ENCODE results near the gene IGSF1. TPM values are rescaled to one million over a fixed set of nuclear protein-coding genes. Genes with fewer than 3 reads are reported as not detected.

The IGSF1 gene
- total RNA-seq, 1 experiment from 2014 or later, result not detected

DNA sequence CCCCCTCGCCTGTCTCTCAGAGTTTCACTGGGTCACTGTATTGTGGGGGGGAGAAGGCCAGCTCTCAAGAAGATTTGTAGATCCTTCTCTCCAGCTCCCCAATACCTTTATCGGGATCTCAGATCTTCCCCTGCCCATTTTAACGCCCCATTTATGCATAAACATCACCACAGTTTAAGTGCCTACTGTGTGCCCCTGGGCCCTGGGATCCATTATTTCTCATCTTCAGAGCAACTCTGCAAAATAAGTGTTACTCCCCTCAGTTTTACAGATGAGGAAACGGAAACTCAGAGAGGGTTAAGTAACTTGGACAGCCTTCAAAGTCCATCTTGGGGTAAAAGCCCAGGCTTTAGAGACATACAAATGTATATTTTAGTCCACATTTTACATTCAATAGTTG lies 421 bp upstream of the IGSF1 start:
- Histone ChIP-seq H3K36me3 (no peaks in the 10 kb centered on the region), H3K9me3 (replicated peaks) (no peaks in the 10 kb centered on the region), H3K4me1 (no peaks in the 10 kb centered on the region), H3K27me3 (no peaks in the 10 kb centered on the region), H3K4me3 (no peak overlapping the region), H3K27ac (no peak overlapping the region)
- DNase-seq, result no peak

DNA sequence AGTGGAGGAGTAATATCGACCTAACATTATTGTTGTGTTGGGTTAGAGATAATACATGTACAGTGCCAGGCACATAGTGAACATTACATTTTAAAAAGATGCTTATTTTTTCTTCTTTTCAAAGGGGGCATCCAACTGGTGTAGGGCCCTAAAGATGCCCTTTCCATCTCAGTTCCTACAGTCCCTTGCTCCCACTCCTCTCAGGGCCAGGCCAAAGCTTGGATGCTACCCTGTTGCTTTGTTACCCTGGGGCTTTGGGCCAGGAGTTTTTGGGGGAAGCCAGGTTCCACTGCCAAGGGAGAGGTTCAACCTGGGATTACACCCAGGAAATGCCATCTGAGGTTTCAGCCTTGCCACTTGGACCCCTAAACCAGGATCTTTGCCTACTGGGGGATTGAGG lies 918 bp downstream of the IGSF1 start:
- no peak for DNase-seq
- Histone ChIP-seq H3K27me3 (no peaks in the 10 kb centered on the region), H3K4me1 (no peaks in the 10 kb centered on the region), H3K27ac (no peak overlapping the region), H3K4me3 (no peak overlapping the region), H3K36me3 (no peaks in the 10 kb centered on the region), H3K9me3 (replicated peaks) (no peaks in the 10 kb centered on the region)

- H3K9me3 ChIP-seq (replicated peaks), result no peaks in the 10 kb centered on the region
- H3K27me3 ChIP-seq, result no peaks in the 10 kb centered on the region
- H3K4me1 ChIP-seq, result no peaks in the 10 kb centered on the region
- H3K4me3 ChIP-seq, result no peak overlapping the region
- no peaks in the 10 kb centered on the region for H3K36me3 ChIP-seq
- H3K27ac ChIP-seq, result no peak overlapping the region
- DNase-seq, result no peak
Observed at GRCh38 chrX:131287560-131288179, 1.4 kb downstream of the IGSF1 start.

DNA sequence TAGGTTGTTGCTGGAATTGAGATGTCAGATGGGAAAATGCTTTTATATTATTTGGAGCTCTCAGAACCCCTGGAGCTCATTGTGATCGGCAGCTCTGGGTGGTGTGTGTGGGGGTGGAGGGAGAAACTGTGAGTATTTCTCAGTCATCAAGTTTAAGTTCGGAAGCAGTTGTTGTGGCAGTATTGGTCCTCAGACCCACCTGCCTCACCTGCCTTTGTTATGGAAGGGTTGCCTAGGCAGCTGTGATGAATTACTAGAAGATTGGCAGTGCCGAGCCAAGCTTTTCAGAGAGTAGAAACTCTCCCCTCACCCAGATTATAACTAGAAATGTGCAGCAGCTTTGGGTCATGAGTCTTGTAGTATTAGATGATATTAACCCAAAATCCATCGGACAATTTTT lies 9.5 kb downstream of the IGSF1 start:
- Histone ChIP-seq H3K4me1 (no peaks in the 10 kb centered on the region), H3K9me3 (replicated peaks) (no peaks in the 10 kb centered on the region), H3K4me3 (no peak overlapping the region), H3K27me3 (no peaks in the 10 kb centered on the region), H3K36me3 (no peaks in the 10 kb centered on the region), H3K27ac (no peak overlapping the region)
- no peak for DNase-seq

DNA sequence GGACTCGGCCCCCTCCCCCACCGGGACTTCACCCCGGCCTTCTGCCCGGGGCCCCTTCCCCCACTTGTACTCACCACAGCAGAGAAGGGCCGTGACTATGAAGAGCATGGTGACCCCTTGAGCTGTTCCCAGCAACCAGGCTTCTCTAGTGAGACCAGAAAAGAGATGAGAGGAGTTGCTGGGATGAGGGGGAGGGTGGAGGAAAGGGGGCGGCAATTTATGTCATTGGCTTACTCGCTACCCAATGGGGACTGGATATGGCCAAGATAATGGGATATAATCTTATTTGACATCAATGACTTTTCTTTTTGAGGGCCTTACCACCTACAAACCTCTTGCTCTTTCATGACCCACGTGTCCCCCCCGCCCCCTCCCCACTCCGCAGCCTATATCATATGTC lies 9.9 kb downstream of the IGSF1 start:
- DNase-seq, result no peak
- Histone ChIP-seq H3K36me3 (no peaks in the 10 kb centered on the region), H3K4me3 (no peak overlapping the region), H3K27ac (no peak overlapping the region), H3K9me3 (replicated peaks) (no peaks in the 10 kb centered on the region), H3K27me3 (no peaks in the 10 kb centered on the region), H3K4me1 (no peaks in the 10 kb centered on the region)

GRCh38 chrX:131277543-131278136 lies 11.5 kb downstream of the IGSF1 start:
- Histone ChIP-seq H3K9me3 (replicated peaks) (no peaks in the 10 kb centered on the region), H3K27me3 (no peaks in the 10 kb centered on the region), H3K4me1 (no peaks in the 10 kb centered on the region), H3K4me3 (no peak overlapping the region), H3K36me3 (no peaks in the 10 kb centered on the region), H3K27ac (no peak overlapping the region)
- DNase-seq, result no peak

GRCh38 chrX:131273011-131273410 lies 16.1 kb downstream of the IGSF1 start:
- H3K27me3 ChIP-seq, result no peaks in the 10 kb centered on the region
- H3K36me3 ChIP-seq, result no peaks in the 10 kb centered on the region
- no peak overlapping the region for H3K4me3 ChIP-seq
- DNase-seq, result no peak
- H3K27ac ChIP-seq, result no peak overlapping the region
- no peaks in the 10 kb centered on the region for H3K9me3 ChIP-seq (replicated peaks)
- no peaks in the 10 kb centered on the region for H3K4me1 ChIP-seq

DNA sequence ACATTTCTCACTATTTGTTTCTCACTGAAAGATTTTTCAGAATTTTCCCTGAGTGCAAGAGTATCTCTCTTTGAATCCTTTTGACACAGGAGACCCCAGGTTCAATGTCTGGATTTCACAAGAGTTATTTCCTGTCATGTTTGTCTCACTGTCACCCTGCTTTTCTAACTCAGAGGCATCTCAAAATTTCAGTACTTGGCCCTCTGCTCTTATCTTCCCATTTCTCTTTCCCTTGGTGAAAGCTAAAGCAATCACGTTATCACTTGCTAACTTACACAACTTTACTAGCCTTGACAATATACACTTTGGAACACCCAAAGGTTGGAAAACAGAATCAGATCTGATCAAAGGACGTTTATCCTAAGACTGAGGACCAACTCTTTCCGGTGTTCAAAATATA lies 17.3 kb downstream of the IGSF1 start:
- no peaks in the 10 kb centered on the region for H3K9me3 ChIP-seq (replicated peaks)
- no peak for DNase-seq
- H3K4me1 ChIP-seq, result no peaks in the 10 kb centered on the region
- no peaks in the 10 kb centered on the region for H3K27me3 ChIP-seq
- no peaks in the 10 kb centered on the region for H3K36me3 ChIP-seq
- H3K4me3 ChIP-seq, result no peak overlapping the region
- no peak overlapping the region for H3K27ac ChIP-seq

DNA sequence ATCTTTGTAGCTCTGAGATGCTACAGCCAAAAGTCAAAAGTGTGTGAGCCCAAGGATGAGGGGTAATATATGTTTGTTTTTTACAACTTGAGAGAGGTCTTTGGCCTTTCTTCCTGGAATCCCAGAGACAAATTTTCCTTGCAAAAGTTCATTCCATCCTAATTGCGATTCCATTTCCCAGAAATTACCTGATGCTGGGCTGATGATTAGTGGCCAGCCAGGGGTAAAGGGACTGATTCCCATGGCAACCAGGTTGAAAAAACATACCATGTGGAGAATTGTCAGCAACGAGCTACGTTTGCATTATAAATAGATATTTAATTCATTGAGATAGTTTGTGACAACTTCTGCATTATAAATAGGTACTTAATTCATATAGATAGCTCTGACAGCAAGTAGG lies 17.8 kb downstream of the IGSF1 start:
- H3K4me1 ChIP-seq, result no peaks in the 10 kb centered on the region
- no peaks in the 10 kb centered on the region for H3K36me3 ChIP-seq
- H3K9me3 ChIP-seq (replicated peaks), result no peaks in the 10 kb centered on the region
- H3K27ac ChIP-seq, result no peak overlapping the region
- no peak for DNase-seq
- no peak overlapping the region for H3K4me3 ChIP-seq
- no peaks in the 10 kb centered on the region for H3K27me3 ChIP-seq

DNA sequence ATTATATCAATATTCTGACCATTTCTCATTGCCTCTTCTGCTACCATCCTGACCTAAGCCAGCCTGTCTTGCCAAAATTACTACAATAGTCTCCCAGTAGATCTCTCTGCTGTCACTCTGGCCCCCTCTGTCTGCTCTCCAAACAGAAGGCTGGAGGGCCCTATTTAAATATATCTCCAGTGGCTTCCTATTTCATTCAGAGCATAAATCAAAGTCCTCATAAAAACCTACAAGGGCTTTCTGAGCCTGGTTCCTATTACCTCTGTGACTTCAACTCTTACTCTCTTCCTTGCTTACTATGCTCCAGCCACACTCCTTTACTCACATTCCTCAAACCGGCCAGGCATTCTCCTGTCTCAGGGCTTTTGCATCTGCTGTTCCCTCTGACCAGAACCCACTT lies 19.0 kb downstream of the IGSF1 start:
- H3K9me3 ChIP-seq (replicated peaks), result no peaks in the 10 kb centered on the region
- H3K4me3 ChIP-seq, result no peak overlapping the region
- no peak for DNase-seq
- H3K36me3 ChIP-seq, result no peaks in the 10 kb centered on the region
- no peaks in the 10 kb centered on the region for H3K27me3 ChIP-seq
- no peaks in the 10 kb centered on the region for H3K4me1 ChIP-seq
- H3K27ac ChIP-seq, result no peak overlapping the region

- no peaks in the 10 kb centered on the region for H3K4me1 ChIP-seq
- H3K27ac ChIP-seq, result no peak overlapping the region
- H3K36me3 ChIP-seq, result no peaks in the 10 kb centered on the region
- H3K9me3 ChIP-seq (replicated peaks), result no peaks in the 10 kb centered on the region
- no peaks in the 10 kb centered on the region for H3K27me3 ChIP-seq
- DNase-seq, result no peak
- no peak overlapping the region for H3K4me3 ChIP-seq
Observed at GRCh38 chrX:131264665-131265064, 24.4 kb downstream of the IGSF1 start.

DNA sequence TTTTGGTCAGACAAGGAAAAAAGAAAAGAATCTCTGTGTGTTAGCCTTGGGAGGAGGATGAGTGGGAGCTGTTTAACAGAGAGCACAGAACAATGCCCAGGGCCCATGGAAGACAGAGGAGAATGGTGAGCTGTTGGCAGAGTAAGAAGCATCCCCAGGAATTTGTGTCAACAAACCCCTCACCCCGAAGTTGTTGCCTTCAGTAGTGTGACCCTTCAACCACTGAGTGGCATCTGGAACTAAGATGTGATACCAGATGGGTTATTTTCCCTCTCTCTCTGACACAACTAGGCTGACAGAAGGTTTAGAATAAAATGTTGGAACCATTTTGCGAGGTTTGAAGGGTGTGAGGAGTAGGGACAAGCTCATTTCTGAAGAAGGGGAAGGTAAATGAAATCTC lies 25.1 kb downstream of the IGSF1 start:
- Histone ChIP-seq H3K36me3 (no peaks in the 10 kb centered on the region), H3K4me3 (no peak overlapping the region), H3K27ac (no peak overlapping the region), H3K27me3 (no peaks in the 10 kb centered on the region), H3K9me3 (replicated peaks) (no peaks in the 10 kb centered on the region), H3K4me1 (no peaks in the 10 kb centered on the region)
- DNase-seq, result no peak

DNA sequence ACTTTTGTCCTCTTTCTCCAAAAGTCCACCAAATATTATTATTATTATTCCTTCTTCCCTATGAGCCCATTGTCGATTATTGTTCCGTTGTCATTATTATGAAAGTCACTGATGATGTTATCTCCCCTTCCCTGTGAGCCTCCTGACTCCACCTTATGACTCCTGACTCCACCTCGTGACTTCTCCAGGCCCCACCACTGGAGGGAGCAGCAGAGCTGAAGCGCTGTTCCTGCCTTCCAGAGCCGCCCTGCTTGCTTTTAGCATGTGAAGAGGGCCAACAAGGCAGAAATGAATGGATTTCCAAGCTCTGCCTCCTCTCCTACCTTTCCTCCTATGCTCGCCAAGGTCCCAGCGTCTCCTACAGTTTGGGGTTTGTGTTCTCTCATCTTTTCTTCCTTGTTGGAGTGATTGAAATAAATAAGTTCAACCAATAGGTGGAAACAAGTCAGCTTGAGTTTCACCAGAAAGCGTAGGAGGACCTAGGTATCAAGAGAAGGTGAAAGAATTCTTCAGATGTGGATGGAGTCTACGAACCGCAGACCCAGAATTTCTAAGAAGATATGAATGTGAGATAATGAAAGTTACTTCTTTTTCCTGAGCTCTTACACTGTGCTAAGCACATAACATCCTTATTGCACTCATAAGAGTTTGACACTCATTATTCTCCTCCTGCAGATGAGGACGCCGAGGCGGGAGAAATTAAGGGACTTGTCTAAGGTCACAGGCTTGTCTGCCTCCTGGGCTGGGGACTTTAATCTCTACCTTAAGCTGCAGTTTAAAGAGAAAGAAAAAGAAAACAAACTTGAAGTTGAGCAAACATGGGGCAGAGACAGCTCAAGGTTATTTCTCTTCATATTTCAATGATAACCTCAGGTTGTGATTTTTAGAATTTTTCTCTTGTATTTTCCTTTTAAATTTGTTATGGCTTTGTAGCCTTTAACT lies 26.1 kb downstream of the IGSF1 start:
- DNase-seq, result peak; percentile 11 to 43
- H3K27ac ChIP-seq, result no peak overlapping the region
- no peaks in the 10 kb centered on the region for H3K9me3 ChIP-seq (replicated peaks)
- no peaks in the 10 kb centered on the region for H3K27me3 ChIP-seq
- H3K4me1 ChIP-seq, result no peaks in the 10 kb centered on the region
- no peaks in the 10 kb centered on the region for H3K36me3 ChIP-seq
- H3K4me3 ChIP-seq, result no peak overlapping the region

GRCh38 chrX:131262200-131262599 lies 26.9 kb downstream of the IGSF1 start:
- Histone ChIP-seq H3K9me3 (replicated peaks) (no peaks in the 10 kb centered on the region), H3K4me3 (no peak overlapping the region), H3K36me3 (no peaks in the 10 kb centered on the region), H3K27me3 (no peaks in the 10 kb centered on the region), H3K27ac (no peak overlapping the region), H3K4me1 (no peaks in the 10 kb centered on the region)
- no peak for DNase-seq

GRCh38 chrX:131257367-131257766 lies 31.7 kb downstream of the IGSF1 start:
- H3K4me1 ChIP-seq, result no peaks in the 10 kb centered on the region
- no peak for DNase-seq

More at GRCh38 chrX:131257367-131257766, 31.7 kb downstream of the IGSF1 start:
- no peak overlapping the region for H3K4me3 ChIP-seq
- H3K27me3 ChIP-seq, result no peaks in the 10 kb centered on the region
- H3K9me3 ChIP-seq (replicated peaks), result no peaks in the 10 kb centered on the region
- H3K27ac ChIP-seq, result no peak overlapping the region
- H3K36me3 ChIP-seq, result no peaks in the 10 kb centered on the region
